ENCODE measurements around the gene FXR2. TPM values are rescaled to one million over a fixed set of nuclear protein-coding genes. Genes with fewer than 3 reads are reported as not detected.
A peak's percentile ranks its signal among the peaks of the same experiment; 100 is the strongest.

Gene FXR2
- total RNA-seq, 1 experiment from 2014 or later: 60.7 TPM

DNA sequence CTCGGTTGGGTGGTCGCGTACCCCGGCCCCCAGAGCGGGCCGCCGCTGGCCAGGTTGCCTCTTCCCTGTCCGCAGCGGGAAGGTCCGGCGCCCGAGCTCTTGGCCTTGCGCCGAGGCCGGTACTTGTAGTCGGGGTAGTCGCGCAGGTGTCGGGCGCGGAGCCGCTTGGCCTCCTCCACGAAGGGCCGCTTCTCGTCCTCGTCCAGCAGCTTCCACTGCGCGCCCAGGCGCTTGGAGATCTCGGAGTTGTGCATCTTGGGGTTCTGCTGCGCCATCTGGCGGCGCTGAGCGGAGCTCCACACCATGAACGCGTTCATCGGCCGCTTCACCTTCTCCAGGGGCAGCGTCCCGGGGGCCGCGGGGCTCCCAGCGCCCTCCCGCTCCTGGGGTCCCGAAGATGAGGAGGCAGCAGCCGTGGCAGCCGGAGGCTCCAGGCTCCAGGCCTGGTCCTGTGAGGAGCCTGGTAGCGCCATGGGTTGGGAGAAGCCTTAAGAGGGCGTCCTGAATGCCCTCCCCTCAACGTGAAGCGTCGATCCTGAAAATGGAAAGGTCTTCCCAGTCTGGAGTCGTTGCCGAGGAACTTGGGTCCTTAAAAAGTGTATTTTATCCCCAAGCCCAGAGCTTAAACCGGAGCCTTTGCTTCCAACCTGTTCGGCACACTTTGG is 25.4 kb downstream of the FXR2 start:
- DNase-seq (ENCODE audit: low read depth): no peak

DNA sequence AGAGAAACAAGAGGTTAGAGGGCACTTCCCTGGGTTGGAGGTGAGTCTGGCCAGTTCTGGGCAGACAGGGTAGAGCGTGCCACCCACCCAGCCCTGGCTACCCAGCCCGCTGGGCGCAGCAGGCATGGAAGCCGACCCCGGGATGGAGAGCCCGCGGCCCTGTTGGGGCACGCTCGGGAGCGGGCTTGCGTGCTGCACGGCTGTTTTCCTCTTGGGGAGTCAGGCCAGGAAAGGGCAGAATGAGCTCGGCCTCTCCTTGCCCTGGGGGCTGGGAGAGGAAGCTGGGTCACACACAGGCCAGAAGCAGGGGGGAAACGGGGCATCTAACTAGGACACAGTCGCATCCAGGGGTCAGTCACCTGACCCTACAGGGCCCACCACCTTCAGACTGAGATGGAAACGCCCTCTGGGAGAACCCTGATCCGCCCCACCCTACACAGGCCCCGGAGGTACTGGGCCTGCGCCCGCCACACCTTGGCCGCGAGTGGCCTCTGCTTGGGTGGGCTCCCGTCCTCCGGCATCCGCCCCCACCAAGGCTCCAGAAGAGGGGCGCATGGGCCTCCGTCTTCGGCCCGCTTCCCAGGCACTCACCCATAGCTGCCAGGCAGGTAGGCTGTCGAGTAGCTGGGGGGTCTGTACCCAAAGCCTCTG is 26.0 kb downstream of the FXR2 start:
- DNase-seq (ENCODE audit: low read depth): no peak

DNA sequence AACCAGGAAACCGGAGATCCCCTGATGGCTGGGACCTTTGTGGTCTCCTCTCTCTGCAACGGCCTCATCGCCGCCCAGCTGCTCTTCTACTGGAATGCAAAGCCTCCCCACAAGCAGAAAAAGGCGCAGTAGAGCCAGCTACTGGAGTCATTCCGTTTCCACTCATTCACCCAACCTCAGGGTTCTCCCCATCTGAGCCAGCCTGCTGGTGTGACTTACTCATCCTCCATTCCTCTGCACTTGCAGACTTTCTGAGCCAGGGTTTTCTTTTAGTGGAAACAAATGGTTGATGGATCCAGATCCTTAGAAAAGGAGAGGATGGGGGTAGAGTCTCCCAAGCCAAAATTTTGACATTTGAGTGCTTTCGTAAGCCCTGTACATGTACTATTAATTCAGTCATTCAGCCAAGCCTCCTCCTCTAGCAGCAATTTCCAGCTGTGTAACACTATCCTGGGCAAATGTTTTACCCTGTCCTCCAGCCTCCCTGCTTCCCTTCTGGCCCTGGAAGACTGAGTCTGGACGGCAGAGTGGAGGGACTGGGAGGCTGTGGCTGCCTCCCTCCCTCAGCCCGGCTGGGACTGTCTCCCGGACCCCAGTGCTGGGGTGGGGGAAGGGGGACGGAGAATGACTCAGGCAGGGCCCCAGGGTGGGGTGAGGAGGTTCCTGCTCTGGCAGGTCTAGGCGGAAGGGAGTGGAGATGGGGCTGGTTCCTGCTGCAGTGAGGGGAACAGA is 27.1 kb downstream of the FXR2 start:
- peak; percentile 88 for DNase-seq (ENCODE audit: low read depth)

DNA sequence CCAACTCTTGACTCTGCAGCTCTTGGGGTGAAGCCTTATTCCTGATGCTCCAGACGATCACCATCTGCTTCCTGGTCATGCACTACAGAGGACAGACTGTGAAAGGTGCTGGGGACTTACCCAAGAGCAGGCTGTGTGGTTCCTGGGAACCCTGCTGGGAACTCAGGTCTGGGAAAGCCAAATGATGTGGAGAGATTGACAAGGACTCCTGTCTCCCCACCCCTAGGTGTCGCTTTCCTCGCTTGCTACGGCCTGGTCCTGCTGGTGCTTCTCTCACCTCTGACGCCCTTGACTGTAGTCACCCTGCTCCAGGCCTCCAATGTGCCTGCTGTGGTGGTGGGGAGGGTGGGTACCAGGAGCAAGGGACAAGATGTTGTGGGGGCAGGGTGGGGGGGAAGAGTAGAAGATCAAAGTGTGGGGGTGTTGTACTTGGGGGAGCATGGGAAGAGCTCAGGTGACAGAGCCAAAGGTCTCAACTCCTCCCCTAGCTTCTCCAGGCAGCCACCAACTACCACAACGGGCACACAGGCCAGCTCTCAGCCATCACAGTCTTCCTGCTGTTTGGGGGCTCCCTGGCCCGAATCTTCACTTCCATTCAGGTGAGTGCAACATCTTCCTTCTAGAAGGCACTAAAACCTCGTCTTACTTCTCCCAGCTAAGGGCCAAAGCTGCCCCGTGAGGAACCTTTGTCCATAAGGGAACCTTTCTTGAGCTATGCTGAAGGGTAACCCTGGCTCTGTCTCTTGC is 27.9 kb downstream of the FXR2 start:
- peak; percentile 80 for DNase-seq (ENCODE audit: low read depth)

DNA sequence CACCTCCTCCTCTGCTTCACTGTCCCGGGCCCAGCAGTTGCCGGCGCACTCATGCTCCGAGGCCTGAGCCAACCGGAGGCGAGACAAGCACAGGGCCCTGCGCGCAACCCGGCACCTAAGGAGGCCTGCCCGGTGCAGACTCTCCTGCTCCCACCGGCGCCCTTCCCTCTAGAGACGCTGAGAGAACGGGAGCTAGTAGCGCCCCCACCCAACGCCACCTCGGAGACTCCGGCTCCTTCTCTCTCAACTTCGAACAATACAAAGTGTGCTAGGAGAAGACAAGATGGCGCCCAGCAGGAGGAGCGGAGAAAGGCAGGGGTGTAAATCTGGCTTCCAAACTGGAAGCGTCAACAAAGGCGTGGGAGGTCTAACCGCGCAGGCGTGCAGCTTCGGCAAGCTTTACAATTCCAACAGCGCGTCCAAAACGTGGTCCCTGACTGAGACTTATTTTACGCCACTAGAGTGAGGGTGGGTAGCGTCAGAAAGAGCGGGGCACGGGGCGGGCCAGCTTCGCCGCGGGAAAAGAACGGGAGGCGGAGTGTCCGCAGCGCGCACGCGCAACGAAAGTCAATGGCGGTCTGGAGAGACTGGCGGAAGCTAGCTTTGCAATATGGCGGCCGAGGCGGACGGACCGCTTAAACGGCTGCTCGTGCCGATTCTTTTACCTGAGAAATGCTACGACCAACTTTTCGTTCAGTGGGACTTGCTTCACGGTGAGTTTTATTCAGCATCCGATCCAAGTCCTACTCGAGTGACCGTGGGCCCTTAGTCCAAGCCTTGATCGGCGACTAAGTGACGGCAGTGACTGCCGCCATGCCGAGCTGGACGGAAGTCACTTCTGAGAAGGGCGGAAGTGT is 31.2 kb downstream of the FXR2 start, which contains the start of gene MPDU1:
MPDU1 (plus strand) TSS at position 600 of the 857 bp plus-strand sequence; CDS start at position 611, 11 bp downstream.
- DNase-seq (ENCODE audit: low read depth): peak; percentile 94

DNA sequence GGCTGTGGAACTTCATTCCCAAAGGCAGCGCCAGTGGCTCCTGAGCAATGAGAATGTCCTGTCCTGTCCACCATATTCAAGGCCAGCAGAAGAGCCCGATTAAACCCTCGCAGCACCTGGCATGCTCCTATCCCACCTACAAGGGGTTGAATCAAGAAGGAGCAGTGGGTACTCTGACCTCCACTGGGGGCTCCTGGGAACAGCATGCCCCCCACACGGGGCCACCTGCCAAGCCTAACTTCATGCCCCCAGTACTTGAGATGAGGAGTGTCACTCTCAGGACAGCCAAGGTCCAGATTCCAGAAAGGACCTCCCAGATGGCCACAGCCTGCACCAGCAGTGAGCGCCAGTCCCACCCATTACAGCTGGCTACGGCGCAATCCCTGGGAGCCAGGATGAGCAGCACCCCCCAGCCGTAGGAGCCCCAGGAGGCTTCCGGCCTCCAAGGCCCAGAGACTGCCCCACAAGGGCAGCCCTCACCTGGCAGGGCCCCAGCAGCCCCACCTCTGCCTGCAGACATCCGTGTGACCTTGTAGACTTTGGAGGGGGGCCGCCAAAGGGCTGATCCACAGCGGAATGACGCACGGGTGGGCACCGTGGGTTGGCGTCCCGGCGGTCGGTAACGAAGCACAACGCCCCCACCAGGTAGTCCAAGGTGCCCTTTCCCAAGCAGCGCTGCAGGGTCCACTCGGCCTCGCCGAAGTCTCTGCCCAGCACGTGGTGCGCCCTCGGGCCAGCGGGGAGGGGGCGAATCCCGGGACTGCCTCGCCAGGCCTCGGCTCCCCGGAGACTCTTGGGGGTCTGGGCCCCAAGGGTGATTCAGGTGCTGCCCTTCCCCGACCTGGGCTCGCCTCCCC is 32.1 kb downstream of the FXR2 start:
- DNase-seq (ENCODE audit: low read depth): no peak

DNA sequence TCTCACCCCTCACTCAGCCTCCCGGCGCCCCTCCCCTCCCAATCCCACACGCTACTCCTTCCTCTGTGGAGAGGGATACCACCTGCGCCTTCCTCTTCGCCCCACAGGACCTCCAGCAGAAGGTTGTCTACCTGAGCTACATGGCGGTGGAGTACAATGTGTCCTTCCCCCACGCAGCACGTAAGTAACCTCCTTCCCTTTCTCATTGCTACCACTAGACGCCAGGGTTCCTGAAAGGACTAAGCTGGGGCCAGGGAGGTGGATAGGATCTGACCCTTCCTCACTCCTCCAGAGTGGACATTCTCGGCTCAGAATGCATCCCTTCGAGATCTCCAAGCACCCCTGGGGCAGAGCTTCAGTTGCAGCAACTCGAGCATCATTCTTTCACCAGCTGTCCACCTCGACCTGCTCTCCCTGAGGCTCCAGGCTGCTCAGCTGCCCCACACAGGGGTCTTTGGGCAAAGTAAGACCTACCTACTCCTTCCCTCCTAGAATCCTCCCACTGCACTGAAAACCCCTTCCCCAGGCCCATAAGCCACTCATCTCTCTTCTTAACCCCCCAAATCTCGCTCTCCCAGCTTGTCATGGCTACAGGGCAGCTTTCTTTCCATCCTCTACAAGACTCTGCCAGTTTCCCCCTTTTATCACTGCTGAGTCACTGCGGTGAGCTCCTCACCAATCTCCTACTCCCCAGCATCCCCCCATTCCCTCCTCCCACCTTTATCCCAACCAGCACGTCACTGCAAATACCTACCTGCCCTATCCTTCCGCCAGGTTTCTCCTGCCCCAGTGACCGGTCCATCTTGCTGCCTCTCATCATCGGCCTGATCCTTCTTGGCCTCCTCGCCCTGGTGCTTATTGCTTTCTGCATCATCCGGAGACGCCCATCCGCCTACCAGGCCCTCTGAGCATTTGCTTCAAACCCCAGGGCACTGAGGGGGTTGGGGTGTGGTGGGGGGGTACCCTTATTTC is 33.8 kb downstream of the FXR2 start:
- no peak for DNase-seq (ENCODE audit: low read depth)

DNA sequence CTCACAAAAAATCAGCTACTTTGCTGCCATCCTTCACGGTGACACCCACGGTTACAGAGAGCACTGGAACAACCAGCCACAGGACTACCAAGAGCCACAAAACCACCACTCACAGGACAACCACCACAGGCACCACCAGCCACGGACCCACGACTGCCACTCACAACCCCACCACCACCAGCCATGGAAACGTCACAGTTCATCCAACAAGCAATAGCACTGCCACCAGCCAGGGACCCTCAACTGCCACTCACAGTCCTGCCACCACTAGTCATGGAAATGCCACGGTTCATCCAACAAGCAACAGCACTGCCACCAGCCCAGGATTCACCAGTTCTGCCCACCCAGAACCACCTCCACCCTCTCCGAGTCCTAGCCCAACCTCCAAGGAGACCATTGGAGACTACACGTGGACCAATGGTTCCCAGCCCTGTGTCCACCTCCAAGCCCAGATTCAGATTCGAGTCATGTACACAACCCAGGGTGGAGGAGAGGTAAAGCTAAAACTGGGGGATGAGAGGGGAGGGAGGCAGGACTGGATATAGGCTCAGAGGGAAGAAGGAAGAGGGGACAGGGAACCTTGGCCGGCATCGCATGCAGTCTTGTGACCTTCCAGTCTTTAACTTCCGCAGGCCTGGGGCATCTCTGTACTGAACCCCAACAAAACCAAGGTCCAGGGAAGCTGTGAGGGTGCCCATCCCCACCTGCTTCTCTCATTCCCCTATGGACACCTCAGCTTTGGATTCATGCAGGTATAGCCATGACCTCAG is 34.7 kb downstream of the FXR2 start:
- DNase-seq (ENCODE audit: low read depth): no peak

DNA sequence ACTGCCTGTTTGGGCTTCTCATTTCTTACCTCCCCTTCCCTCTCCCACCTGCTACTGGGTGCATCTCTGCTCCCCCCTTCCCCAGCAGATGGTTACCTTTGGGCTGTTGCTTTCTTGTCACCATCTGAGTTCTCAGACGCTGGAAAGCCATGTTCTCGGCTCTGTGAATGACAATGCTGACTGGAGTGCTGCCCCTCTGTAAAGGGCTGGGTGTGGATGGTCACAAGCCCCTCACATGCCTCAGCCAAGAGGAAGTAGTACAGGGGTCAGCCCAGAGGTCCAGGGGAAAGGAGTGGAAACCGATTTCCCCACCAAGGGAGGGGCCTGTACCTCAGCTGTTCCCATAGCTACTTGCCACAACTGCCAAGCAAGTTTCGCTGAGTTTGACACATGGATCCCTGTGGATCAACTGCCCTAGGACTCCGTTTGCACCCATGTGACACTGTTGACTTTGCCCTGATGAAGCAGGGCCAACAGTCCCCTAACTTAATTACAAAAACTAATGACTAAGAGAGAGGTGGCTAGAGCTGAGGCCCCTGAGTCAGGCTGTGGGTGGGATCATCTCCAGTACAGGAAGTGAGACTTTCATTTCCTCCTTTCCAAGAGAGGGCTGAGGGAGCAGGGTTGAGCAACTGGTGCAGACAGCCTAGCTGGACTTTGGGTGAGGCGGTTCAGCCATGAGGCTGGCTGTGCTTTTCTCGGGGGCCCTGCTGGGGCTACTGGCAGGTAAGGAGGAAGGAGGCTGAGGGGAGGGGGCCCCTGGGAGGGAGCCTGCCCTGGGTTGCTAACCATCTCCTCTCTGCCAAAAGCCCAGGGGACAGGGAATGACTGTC is 35.5 kb downstream of the FXR2 start, which contains the start of gene CD68:
CD68 (plus strand) TSS at position 638 of the 833 bp plus-strand sequence; CDS start at position 678, 40 bp downstream.
- DNase-seq (ENCODE audit: low read depth): peak; percentile 99

DNA sequence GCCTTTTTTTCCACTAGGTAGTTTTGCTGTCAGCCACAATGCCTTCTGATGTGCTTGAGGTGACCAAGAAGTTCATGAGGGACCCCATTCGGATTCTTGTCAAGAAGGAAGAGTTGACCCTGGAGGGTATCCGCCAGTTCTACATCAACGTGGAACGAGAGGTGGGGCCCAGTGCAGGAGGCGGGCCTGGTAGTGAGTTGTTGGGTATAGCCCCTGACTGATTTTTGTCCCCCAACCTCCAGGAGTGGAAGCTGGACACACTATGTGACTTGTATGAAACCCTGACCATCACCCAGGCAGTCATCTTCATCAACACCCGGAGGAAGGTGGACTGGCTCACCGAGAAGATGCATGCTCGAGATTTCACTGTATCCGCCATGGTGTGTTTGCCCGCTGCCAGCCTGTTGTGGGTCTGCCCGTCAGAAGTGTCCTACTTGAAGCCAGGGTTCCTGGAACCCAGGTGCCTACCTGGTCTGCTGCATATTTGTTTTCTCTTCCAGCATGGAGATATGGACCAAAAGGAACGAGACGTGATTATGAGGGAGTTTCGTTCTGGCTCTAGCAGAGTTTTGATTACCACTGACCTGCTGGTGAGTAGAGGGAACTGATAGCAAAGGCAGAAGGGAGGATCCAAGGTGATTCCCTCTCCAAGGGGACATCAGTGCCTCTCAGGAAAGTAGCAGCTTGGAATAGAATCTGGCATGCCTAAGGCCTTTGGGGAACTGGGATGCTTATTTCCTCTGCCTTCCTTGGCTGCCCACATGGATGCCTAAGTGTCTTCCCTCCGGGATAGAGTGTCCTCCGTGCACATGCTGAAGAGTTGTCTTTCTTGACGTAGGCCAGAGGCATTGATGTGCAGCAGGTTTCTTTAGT is 37.1 kb downstream of the FXR2 start:
- DNase-seq (ENCODE audit: low read depth): no peak

DNA sequence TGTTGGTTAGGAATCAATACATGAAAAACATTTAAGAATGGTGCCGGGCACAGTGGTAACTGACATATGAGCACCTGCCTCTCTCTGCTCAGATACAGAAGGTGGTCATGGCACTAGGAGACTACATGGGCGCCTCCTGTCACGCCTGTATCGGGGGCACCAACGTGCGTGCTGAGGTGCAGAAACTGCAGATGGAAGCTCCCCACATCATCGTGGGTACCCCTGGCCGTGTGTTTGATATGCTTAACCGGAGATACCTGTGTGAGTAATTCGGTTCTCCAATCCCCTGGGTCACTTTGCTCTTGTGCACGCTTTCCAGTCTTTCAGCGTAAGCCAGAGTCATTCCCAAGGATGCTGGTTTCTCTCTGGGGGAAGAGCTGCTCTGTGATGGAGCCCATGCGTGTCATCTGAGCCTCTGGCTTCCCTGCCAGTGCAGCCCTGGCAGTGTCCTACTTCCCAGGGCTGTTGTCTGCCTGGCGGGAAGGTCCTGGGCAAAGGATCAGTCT is 38.2 kb downstream of the FXR2 start:
- no peak for DNase-seq (ENCODE audit: low read depth)

DNA sequence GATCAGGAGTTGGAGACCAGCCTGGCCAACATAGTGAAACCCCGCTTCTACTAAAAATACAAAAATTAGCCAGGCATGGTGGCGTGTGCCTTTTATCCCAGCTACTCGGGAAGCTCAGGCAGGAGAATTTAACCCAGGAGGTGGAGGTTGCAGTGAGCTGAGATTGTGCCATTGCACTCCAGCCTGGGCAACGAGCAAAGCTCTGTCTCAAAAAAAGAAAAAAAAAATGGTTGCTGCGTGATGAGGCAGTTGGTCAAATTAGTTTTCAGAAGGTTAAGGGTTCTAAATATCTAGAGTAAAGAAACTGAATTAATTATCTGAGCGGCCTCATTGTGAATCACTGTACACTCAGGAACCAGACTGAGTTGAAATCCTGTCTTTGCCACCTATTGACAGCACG is 38.7 kb downstream of the FXR2 start:
- DNase-seq (ENCODE audit: low read depth): no peak

DNA sequence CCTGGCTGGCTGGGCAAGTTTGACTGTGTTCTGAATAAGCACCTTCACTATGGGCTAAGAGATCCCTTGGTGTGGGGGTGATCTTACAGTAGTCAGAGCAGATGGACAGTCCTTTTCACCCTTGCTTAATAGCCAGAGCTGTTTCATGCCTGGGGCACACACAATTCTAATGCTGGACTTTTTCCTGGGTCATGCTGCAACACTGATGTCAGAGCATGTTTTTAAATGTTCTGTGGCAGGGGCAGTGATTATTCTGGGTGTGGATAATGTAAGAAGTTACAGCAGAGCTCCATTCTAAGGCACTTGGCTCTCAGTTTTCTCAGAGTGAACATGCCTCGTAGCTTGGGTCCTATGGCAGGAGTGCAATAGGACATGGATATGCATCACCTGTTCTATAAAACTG is 39.2 kb downstream of the FXR2 start:
- no peak for DNase-seq (ENCODE audit: low read depth)

DNA sequence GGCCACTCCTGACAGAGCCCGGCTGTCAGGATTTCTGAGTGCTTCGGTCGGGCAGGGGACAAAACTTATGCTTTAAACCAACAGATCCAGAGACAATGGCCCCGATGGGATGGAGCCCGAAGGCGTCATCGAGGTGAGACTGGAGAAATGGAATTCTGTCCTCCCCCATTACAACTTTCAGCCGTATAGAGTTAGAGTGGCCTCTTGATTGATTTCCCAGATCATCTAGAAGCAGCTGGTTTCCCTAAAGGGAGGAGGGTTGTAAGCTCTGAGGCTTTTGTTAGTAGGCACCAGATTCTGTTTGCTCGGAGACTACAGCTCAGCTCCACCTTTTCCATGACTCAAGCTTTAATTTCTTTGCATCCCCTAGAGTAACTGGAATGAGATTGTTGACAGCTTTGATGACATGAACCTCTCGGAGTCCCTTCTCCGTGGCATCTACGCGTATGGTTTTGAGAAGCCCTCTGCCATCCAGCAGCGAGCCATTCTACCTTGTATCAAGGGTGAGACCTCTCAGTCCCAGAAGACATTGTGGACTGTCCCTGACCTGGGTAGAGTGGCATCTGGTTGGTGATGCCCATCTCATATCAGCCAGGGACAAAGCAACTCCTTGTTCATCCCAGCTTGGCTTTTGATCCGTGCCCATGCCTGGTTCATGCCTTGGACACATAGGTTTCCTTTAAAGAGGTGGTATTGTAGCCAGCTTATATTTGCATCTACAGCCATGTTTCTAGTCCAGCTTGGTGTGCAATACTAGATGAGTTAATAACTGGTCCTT is 40.3 kb downstream of the FXR2 start:
- DNase-seq (ENCODE audit: low read depth): no peak
